ENCODE data around the gene MPDZ.

DNA sequence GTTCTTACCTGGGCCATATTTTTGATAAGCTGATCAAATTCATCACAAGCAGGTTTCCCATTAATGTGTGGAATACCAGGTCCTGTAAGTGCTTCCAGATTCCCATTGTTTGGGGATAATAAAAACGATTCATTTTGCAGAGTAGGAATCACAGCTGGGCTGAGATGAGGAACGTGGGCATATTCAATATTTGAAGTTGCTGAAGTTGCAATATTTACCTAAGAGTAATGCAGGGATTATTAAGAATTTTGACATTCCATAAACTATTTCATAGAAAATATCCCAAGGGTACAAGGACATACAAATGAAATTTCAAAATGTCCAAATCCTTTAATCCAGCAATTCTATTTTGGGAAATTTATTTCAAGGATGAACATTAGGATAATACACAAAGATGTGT lies 55.1 kb downstream of the MPDZ start:
- TF ChIP-seq, protein P1, sequence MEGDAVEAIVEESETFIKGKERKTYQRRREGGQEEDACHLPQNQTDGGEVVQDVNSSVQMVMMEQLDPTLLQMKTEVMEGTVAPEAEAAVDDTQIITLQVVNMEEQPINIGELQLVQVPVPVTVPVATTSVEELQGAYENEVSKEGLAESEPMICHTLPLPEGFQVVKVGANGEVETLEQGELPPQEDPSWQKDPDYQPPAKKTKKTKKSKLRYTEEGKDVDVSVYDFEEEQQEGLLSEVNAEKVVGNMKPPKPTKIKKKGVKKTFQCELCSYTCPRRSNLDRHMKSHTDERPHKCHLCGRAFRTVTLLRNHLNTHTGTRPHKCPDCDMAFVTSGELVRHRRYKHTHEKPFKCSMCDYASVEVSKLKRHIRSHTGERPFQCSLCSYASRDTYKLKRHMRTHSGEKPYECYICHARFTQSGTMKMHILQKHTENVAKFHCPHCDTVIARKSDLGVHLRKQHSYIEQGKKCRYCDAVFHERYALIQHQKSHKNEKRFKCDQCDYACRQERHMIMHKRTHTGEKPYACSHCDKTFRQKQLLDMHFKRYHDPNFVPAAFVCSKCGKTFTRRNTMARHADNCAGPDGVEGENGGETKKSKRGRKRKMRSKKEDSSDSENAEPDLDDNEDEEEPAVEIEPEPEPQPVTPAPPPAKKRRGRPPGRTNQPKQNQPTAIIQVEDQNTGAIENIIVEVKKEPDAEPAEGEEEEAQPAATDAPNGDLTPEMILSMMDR (IDR thresholded peaks at IDR 0.05): no peak
- TF ChIP-seq POLR2A (IDR thresholded peaks at IDR 0.05) (no peak), POLR2AphosphoS5 (IDR thresholded peaks at IDR 0.05; ENCODE audit: insufficient read depth in 1 of 2, low read depth in 1 of 2) (no peak)
